Stimulated activated CD8-positive, alpha-beta memory T cell treated with anti-CD3 and anti-CD28 coated beads, Interleukin-7, amount 100 ng/mL, for 24 hours (primary cell): Measurements from ENCODE around the gene PRIMA1.

ENCODE experiments used
- DNase-seq: peaks from one replicate; pipeline ENCODE4 v3.0.0-alpha.2; 2020; ENCODE audit warnings: low read depth

The PRIMA1 gene

DNA sequence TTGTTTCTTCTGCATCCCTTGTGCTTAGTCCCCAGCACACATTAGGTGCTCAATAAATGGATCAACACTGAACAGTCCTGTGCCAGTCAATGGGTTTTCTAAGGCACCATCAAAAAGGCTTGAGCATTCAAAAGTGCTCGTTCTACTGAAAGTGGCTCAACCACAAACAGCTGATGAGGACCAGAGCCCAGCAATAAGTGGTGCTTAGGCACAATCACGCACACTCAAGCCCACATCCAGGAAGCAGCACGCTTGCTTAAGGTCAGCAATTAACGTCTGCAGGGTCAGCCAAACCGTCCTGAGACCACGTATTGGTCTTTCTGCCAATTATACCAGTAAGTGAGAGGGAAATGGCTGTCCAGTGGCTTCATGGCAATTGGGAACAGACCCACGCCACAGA, 56.5 kb downstream of the PRIMA1 start:
- no peak for DNase-seq

- DNase-seq, result no peak
Observed at GRCh38 chr14:93729993-93730392, 58.3 kb downstream of the PRIMA1 start.

GRCh38 chr14:93728651-93729016, 59.7 kb downstream of the PRIMA1 start:
- DNase-seq, result no peak

DNA sequence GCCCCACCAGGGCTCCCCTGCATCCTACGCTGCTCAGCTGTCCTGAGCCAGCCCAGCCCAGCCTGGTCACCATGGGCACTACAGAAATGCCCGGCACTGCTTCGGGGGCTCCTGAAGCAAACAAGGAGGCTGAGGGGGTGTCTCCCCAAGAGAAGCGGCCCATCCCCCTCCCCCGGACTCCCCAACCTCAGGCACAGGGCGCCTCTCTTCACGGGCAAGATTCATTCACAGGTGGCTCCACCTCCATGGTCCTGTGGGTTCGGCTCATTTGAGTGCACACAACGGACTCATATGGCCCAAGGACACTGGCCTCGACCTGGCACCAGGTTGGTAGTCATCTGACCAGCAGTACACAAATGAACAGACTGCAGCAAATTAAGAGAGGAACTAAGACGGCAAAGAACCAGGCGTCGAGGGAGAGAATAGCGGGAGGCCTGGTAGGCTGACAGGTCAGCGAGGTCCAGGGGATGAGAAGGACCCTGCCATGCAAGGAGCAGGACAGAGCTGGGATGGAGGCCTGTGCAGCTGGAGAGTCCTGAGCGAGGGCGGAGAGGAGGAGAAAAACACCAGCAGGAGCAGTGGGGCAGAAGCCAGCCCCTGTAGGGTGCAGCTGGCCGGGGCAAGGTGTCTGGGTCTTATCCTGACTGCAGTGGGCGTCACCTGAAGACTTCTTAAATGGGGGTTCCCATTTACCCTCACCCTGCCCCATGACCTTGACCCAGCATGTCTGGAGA, 60.2 kb downstream of the PRIMA1 start:
- DNase-seq, result no peak

DNA sequence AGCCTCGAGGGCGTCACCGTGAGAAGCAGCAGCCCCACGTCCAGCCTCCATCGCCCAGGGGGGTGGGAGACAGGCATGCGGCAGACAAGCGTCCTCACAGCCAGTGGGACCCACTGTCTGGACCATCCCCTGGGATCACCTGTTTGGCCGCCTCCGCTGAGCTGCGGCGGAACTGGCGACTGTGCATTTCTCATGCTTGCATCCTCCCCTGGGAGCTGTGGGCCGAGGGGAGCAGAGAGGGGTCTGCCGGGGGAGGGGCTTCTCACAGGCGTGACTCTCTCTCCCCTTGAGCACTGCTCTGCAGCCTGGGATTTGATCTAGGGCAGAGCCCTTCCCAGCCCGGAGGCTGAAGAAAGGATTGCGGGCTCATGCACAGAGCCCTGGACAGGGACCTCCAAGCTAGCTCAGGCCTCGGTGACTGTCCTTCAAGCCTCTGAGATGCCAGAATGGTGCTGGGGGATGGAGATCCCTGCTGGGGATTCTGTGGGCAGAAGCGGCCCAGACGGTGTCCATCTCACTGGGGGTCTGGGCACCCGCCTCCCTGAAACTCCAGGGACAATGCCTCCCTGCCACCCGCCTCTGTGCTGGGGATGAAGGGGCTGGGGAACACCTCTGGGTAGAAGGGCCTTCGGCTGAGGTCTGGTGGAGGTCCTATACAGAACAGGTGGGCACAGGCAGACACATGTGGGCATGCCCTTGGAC, 61.1 kb downstream of the PRIMA1 start:
- DNase-seq, result no peak

DNA sequence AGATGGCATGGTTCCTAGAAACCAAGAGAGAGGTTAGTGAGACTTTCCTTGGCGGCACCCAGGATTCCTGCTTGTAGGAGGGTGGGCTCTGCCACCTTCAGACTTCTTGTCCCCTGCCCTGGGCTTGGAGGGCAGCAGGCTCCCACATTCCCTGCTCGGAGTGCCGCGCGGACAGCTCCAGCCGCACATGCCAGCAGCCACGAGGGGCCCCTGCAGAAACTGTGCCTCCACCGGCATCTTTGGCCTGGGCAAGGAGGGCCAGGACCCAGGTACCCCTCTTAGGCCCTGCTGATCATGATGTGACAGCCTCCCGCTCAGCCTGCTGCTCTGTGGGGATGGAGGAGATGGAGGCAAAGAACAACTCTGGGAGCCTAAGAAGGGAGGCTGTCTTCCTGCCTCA, 62.3 kb downstream of the PRIMA1 start:
- DNase-seq, result no peak

GRCh38 chr14:93725002-93725582, 63.2 kb downstream of the PRIMA1 start:
- no peak for DNase-seq

GRCh38 chr14:93723001-93723400, 65.3 kb downstream of the PRIMA1 start:
- DNase-seq, result no peak

DNA sequence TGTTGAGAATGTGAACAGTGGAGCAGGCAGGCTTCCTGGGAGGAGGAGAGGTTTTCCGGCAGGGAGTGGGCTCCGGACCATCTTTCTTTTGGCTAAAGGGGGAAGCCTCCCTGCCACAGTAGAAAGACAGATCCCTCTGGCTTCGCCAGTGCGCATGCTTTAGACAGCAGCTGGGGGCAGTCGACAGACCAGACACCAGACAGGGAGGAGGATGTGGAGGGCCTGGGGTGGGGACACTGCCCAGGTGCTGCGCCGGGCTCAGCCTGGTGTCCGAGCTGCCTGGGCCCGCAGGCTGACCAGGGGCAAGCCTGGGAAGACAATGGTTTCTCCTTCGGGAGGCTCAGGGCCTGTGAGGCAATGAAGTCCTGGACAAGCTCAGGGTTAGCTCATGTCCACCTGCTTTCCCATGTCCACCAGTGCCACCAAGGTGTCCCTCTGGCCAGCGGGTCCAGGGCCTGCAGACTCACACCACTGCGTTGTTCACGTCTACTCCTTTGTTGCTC, 67.3 kb downstream of the PRIMA1 start:
- DNase-seq, result no peak

- DNase-seq, result no peak
Observed at GRCh38 chr14:93720076-93720815, 68.0 kb downstream of the PRIMA1 start.

GRCh38 chr14:93719256-93719655, 69.0 kb downstream of the PRIMA1 start:
- DNase-seq, result no peak

DNA sequence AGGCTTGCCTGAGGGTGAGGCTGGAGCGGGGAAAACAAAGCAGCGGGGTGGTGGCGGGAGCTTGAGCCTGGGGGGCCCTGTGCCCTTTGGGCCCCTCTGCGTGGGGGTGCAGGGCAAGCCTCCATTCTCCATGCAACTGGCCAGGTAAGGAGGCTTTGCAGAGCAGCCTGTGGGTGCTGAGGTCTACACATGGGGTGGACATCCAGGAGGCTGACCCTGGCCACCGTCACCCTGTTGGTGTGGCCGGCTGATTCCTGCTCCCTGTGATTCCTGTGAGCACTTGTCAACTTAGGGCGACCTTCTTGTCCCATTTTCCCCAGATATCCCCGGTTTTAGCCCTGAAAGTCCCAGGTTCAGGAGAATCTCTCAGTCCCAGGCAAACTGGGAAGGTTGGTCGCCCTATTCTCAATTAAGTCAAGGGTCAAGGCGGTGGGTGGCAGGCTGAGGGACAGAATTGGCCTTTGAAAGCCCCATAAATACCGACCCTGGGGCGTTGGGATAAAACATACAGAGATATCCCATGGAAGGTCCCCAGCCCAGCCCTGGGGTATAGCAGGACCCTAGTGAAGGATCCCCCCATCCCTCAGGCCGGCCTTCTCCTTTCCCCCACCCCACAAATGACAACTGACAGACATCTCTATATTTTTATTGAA, 70.5 kb downstream of the PRIMA1 start:
- DNase-seq, result no peak

- DNase-seq, result no peak
Observed at GRCh38 chr14:93716746-93717667, 71.3 kb downstream of the PRIMA1 start.

- no peak for DNase-seq
Observed at GRCh38 chr14:93716002-93716745, 72.1 kb downstream of the PRIMA1 start.

GRCh38 chr14:93715279-93715927, 72.9 kb downstream of the PRIMA1 start:
- no peak for DNase-seq

- no peak for DNase-seq
Observed at GRCh38 chr14:93714605-93715004, 73.7 kb downstream of the PRIMA1 start.

DNA sequence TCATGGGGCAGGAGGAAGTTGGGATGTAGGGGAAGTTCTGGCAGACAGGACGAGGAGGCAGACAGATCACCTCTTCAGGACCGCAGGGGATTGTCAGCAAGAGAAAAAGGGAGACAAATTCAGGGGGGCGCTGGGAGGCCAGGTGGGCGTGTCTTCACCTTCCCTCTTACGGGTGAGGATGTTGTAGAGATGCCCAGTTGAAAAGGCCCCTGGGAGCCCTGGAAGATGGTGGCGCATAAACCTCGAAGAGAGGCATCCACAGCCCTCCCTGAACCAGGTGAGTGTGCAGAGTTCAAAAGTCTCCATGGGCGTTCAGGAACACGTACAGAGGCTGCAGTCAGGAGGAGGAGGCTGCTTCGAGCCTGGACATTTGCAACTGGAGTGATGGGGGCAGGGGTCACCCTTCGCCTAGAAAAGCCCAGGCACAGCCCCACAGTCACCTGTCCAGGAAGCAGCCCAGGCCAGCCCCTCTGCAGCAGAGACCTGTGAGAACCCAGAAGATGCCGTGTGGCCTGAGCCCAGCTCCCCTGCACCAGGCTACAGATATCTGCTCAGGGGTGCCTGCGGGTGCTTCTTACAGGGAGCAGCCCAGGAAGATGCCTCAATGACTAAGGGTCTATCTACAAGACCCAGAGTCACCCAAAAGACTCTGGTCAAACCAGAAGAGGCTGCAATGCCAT, 74.4 kb downstream of the PRIMA1 start:
- DNase-seq, result no peak

DNA sequence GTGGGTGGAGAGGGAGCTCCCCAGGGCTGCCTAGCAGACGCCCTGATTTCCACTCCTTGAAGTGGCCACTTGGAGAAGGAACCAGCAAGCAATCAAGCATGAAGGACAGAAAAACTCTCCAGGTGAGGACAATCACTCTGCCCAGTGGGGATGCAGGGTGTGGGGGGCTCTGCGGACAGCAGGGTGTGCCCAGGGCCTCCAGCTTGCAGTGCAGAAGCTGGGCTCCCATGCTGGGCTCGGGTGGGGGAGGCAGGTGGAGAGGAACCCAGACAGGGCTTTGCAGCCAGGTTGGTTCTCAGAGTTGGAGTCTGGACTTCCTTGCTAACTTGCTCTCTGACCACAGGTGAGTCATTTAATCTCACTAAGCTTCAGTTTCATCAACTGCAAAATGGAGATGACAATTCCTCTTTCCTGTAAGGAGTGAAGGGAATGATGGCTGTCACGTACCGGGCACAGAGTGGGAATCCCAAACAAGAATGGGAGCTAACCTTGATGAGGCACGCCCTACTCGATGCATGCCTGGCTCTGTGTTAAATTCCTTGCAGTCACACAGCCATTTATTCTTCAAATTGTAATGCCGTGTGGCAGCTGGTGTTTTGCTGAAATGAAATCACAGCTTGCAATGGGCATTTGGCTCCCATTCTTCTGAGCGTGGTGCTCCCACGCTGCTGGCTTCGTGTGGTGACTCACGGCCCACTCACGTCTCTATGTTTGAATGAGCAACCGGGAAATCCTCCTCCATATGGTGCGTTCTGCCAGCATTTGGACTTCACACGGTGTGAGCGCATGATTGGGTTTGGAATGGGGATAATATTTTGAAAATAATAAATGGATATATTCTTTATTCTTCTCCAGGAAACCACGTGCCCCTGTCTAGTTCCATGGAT, 75.2 kb downstream of the PRIMA1 start:
- no peak for DNase-seq
